B cell (primary cell): Measurements from ENCODE around the gene KIF20B. TPM values are rescaled to one million over a fixed set of nuclear protein-coding genes. Genes with fewer than 3 reads are reported as not detected.

ENCODE experiments used
- ATAC-seq: fragments of 200-7000 bp; cut with Tn5 transposase; one replicate; pipeline ENCODE4 v1.10.0; 2021; ENCODE audit warnings: low read depth, mild to moderate bottlenecking, moderate number of reproducible peaks, moderate library complexity
- CTCF ChIA-PET: fragments of 350-600 bp; sonication (Branson Sonifier 250); formaldehyde crosslinking; loops from one replicate; lab custom pipeline; 2021; ENCODE audit warnings: antibody characterized with exemption, inconsistent platforms; lab: Charles Lee
- POLR2A ChIA-PET: fragments of 350-600 bp; sonication (Branson Sonifier 250); formaldehyde crosslinking; loops from one replicate; lab custom pipeline; 2021; ENCODE audit warnings: antibody characterized with exemption; lab: Charles Lee
- DNase-seq: peaks from one replicate; pipeline ENCODE4 v3.0.0; 2013
- H2AFZ ChIP-seq: 2 replicates; pipeline ENCODE4 v1.6.1; 2012; ENCODE audit warnings: mild to moderate bottlenecking, low read depth, low read length; ENCODE audit not compliant: insufficient read depth, poor library complexity, severe bottlenecking
- H3K27ac ChIP-seq, 2 donors: 1 replicate in 1 of 2; 2 replicates in 1 of 2; pipeline ENCODE4 v1.5.1; 2012 to 2013; ENCODE audit warnings: low read length in 2 of 2, mild to moderate bottlenecking in 2 of 2, moderate library complexity in 1 of 2
- H3K27me3 ChIP-seq, 4 experiments: fragments of 200-600 bp in 1 of 4; sonication (generic) in 1 of 4; replicated peaks in 1 of 4; 1 replicate in 2 of 4; 2 replicates in 2 of 4; pipeline versions ENCODE4 v1.6.1 to v1.7.0; 2013 to 2016; ENCODE audit warnings: low read length in 3 of 4, mild to moderate bottlenecking in 2 of 4, mixed read lengths in 1 of 4, moderate library complexity in 1 of 4; ENCODE audit not compliant: insufficient read depth in 4 of 4, control insufficient read depth in 3 of 4; ENCODE audit errors: control extremely low read depth in 1 of 4
- H3K36me3 ChIP-seq, 2 experiments: replicated peaks in 1 of 2; 1 replicate in 1 of 2; 2 replicates in 1 of 2; pipeline versions ENCODE4 v1.6.1 to v1.7.1; 2013; ENCODE audit warnings: low read length in 1 of 2; ENCODE audit not compliant: insufficient read depth in 2 of 2, control insufficient read depth in 1 of 2; ENCODE audit errors: control extremely low read depth in 1 of 2, extremely low read depth in 1 of 2
- H3K4me1 ChIP-seq, 2 donors: fragments of 200-600 bp in 1 of 2; sonication (generic) in 1 of 2; 1 replicate in 1 of 2; 2 replicates in 1 of 2; pipeline versions ENCODE4 v1.5.1 to v1.6.1; 2013 to 2017; ENCODE audit warnings: low read length in 2 of 2; ENCODE audit not compliant: control insufficient read depth in 2 of 2, insufficient read depth in 2 of 2
- H3K4me2 ChIP-seq: replicated peaks from 2 replicates; pipeline ENCODE3; 2012; ENCODE audit warnings: mild to moderate bottlenecking, low read depth, low read length; ENCODE audit not compliant: poor library complexity, severe bottlenecking
- H3K4me3 ChIP-seq, 5 experiments: fragments of 200-600 bp in 1 of 5; sonication (generic) in 1 of 5; 1 replicate in 3 of 5; 2 replicates in 2 of 5; pipeline versions ENCODE4 v1.5.1 to v1.7.0; 2011 to 2016; ENCODE audit warnings: low read length in 4 of 5, mild to moderate bottlenecking in 4 of 5, low read depth in 2 of 5, control low read depth in 1 of 5, moderate library complexity in 1 of 5; ENCODE audit not compliant: insufficient read depth in 1 of 5; ENCODE audit errors: control extremely low read depth in 1 of 5, extremely low read depth in 1 of 5
- H3K79me2 ChIP-seq: fragments of 200-600 bp; sonication (generic); one replicate; pipeline ENCODE4 v1.6.0; 2016; ENCODE audit warnings: low read length; ENCODE audit not compliant: control insufficient read depth, insufficient read depth
- H3K9ac ChIP-seq: fragments of 200-600 bp; sonication (generic); 2 replicates; pipeline ENCODE4 v1.6.1; 2017; ENCODE audit warnings: mild to moderate bottlenecking, low read length, moderate library complexity
- H3K9me3 ChIP-seq, 3 donors: one replicate each; pipeline versions ENCODE4 v1.6.1 to v1.7.1; 2013; ENCODE audit warnings: low read length in 2 of 3; ENCODE audit not compliant: control insufficient read depth in 2 of 3, insufficient read depth in 1 of 3; ENCODE audit errors: control extremely low read depth in 1 of 3
- H4K20me1 ChIP-seq: 2 replicates; pipeline ENCODE4 v1.6.0; 2012; ENCODE audit warnings: mild to moderate bottlenecking, low read length; ENCODE audit not compliant: insufficient read depth, control insufficient read depth, poor library complexity, severe bottlenecking
- H3K27ac Mint-ChIP-seq: one replicate; pipeline ENCODE4 v1.8.0; 2021; ENCODE audit warnings: mixed read lengths
- H3K27me3 Mint-ChIP-seq: one replicate; pipeline ENCODE4 v1.8.0; 2021; ENCODE audit warnings: mixed read lengths
- H3K4me1 Mint-ChIP-seq: one replicate; pipeline ENCODE4 v1.8.0; 2021; ENCODE audit warnings: mixed read lengths
- H3K4me3 Mint-ChIP-seq: one replicate; pipeline ENCODE4 v1.8.0; 2021; ENCODE audit warnings: mixed read lengths
- H3K9me3 Mint-ChIP-seq: one replicate; pipeline ENCODE4 v1.8.0; 2022; ENCODE audit warnings: mixed read lengths; ENCODE audit not compliant: insufficient read depth
- EZH2 ChIP-seq: IDR thresholded peaks from 2 replicates; pipeline ENCODE4 v1.6.1; 2012; ENCODE audit warnings: borderline replicate concordance, low read depth, mild to moderate bottlenecking, moderate library complexity, low read length; ENCODE audit not compliant: insufficient read depth, poor library complexity, severe bottlenecking
- WGBS: methylation state at CpG from one replicate; pipeline ENCODE4 v1.1.5; 2013; ENCODE audit warnings: missing lambda C conversion rate; ENCODE audit not compliant: insufficient coverage; 5-methylcytosine and 5-hydroxymethylcytosine counted together
- intact Hi-C: fragments of 100-400 bp; cut with micrococcal nuclease; formaldehyde crosslinking; loops from one replicate; pipeline ENCODE4 v1.10.0; 2022
- polyA plus RNA-seq: library from polyadenylated mRNA; depleted of rRNA; stranded (reverse); fragments of >200 nt; gene quantifications from 2 replicates; pipeline ENCODE4 v1.2.3, GENCODE V29; 2012
- total RNA-seq, 2 donors: library from RNA; stranded (reverse); fragments of 120-200 nt in 1 of 2; gene quantifications; 1 replicate in 1 of 2; 2 replicates in 1 of 2; pipeline versions ENCODE4 v1.2.3 to v1.2.4, GENCODE V29; 2013 to 2022
- TF ChIP-seq, protein P1 (sequence below): fragments of 200-600 bp; IDR thresholded peaks from one replicate; pipeline ENCODE4 v1.8.0; 2022; ENCODE audit warnings: antibody characterized with exemption, mild to moderate bottlenecking

The KIF20B gene
- total and polyA plus RNA-seq, 2 donors (not counting 1 experiment from before 2014, with no cell fraction given) = 1.6 to 24.6 TPM

GRCh38 chr10:89695307-89695706, 6.1 kb upstream of the KIF20B start:
- no peak overlapping the region for H3K4me3 Mint-ChIP-seq
- no peaks in the 10 kb centered on the region for H3K79me2 ChIP-seq
- 100% methylated on average over 3 of the region's 3 CpGs for WGBS

DNA sequence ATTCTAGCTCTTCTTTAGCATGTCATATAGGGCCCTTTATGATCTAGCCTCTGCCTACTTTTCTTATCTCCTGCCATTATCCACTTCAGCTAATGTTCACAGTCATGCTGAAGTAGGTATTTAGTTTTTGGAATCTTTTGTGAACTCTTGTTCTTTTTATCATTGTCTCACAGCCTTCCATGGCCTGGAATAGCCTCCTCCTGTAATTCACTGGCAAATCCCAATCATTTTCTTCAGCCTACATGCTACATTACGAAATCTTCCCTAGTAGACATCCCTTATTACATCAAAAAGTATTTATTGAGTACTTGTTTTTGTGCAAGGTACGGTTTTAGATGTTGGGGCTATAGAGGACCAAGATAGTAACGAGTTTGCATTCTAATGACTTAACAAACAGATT, 3.4 kb upstream of the KIF20B start:
- Histone ChIP-seq H3K4me3 (no peak overlapping the region), H3K9me3 (no peaks in the 10 kb centered on the region), H3K36me3 (no peaks in the 10 kb centered on the region), H3K27me3 (no peaks in the 10 kb centered on the region), H3K79me2 (peaks cover 14% of the 10 kb centered on the region), H2AFZ (no peak overlapping the region), H3K27ac (no peak overlapping the region), H3K4me1 (peaks cover 9 to 10% of the 10 kb centered on the region in 2 donors), H3K9ac (no peak overlapping the region), H3K4me2 (no peak overlapping the region), H4K20me1 (no peaks in the 10 kb centered on the region)
- peaks cover 22% of the 10 kb centered on the region for H3K4me1 Mint-ChIP-seq
- TF ChIP-seq, protein P1, sequence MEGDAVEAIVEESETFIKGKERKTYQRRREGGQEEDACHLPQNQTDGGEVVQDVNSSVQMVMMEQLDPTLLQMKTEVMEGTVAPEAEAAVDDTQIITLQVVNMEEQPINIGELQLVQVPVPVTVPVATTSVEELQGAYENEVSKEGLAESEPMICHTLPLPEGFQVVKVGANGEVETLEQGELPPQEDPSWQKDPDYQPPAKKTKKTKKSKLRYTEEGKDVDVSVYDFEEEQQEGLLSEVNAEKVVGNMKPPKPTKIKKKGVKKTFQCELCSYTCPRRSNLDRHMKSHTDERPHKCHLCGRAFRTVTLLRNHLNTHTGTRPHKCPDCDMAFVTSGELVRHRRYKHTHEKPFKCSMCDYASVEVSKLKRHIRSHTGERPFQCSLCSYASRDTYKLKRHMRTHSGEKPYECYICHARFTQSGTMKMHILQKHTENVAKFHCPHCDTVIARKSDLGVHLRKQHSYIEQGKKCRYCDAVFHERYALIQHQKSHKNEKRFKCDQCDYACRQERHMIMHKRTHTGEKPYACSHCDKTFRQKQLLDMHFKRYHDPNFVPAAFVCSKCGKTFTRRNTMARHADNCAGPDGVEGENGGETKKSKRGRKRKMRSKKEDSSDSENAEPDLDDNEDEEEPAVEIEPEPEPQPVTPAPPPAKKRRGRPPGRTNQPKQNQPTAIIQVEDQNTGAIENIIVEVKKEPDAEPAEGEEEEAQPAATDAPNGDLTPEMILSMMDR = no peak
- H3K9me3 Mint-ChIP-seq = no peaks in the 10 kb centered on the region
- H3K27me3 Mint-ChIP-seq = no peaks in the 10 kb centered on the region
- no peak overlapping the region for H3K4me3 Mint-ChIP-seq
- intact Hi-C loops = no loop called here
- no CpG with 5 or more reads among the region's 3 CpGs for WGBS
- DNase-seq (no peak), ATAC-seq (no peak)
- no peak overlapping the region for H3K27ac Mint-ChIP-seq
- CTCF ChIA-PET = no interaction called here
- POLR2A ChIA-PET = no interaction called here

More at GRCh38 chr10:89695307-89695706, 6.1 kb upstream of the KIF20B start:
- CTCF ChIA-PET = no interaction called here
- Histone ChIP-seq H3K27me3 (no peaks in the 10 kb centered on the region), H3K4me1 (no peaks in the 10 kb centered on the region), H3K4me3 (no peak overlapping the region), H3K9me3 (no peaks in the 10 kb centered on the region), H3K4me2 (no peak overlapping the region), H3K9ac (no peak overlapping the region), H2AFZ (no peak overlapping the region), H3K27ac (no peak overlapping the region), H4K20me1 (no peaks in the 10 kb centered on the region), H3K36me3 (no peaks in the 10 kb centered on the region)
- ATAC-seq = no peak
- peaks cover 3% of the 10 kb centered on the region for H3K4me1 Mint-ChIP-seq
- intact Hi-C loops = no loop called here
- TF ChIP-seq, protein P1 = no peak
- TF ChIP-seq EZH2 = no peak
- H3K27ac Mint-ChIP-seq = no peak overlapping the region
- H3K27me3 Mint-ChIP-seq = no peaks in the 10 kb centered on the region
- DNase-seq = no peak
- H3K9me3 Mint-ChIP-seq = no peaks in the 10 kb centered on the region
- POLR2A ChIA-PET = no interaction called here
